AG09319 (cell line): ENCODE measurements around the gene NHS.

Source experiments
- DNase-seq: peaks from one replicate; pipeline ENCODE4 v3.0.0-alpha.2; 2010; ENCODE audit warnings: low read depth; ENCODE audit errors: extremely low read depth
- TF ChIP-seq, protein P1 (sequence below): IDR thresholded peaks from 2 replicates; pipeline ENCODE4 v1.5.1; 2011; ENCODE audit warnings: low read depth, mild to moderate bottlenecking, inconsistent platforms, low read length, moderate library complexity

The NHS gene

GRCh38 chrX:17655211-17656034 lies 280.4 kb downstream of the NHS start:
- no peak for DNase-seq
- TF ChIP-seq, protein P1, sequence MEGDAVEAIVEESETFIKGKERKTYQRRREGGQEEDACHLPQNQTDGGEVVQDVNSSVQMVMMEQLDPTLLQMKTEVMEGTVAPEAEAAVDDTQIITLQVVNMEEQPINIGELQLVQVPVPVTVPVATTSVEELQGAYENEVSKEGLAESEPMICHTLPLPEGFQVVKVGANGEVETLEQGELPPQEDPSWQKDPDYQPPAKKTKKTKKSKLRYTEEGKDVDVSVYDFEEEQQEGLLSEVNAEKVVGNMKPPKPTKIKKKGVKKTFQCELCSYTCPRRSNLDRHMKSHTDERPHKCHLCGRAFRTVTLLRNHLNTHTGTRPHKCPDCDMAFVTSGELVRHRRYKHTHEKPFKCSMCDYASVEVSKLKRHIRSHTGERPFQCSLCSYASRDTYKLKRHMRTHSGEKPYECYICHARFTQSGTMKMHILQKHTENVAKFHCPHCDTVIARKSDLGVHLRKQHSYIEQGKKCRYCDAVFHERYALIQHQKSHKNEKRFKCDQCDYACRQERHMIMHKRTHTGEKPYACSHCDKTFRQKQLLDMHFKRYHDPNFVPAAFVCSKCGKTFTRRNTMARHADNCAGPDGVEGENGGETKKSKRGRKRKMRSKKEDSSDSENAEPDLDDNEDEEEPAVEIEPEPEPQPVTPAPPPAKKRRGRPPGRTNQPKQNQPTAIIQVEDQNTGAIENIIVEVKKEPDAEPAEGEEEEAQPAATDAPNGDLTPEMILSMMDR = no peak; the same call in 1 of the 2 replicates

DNA sequence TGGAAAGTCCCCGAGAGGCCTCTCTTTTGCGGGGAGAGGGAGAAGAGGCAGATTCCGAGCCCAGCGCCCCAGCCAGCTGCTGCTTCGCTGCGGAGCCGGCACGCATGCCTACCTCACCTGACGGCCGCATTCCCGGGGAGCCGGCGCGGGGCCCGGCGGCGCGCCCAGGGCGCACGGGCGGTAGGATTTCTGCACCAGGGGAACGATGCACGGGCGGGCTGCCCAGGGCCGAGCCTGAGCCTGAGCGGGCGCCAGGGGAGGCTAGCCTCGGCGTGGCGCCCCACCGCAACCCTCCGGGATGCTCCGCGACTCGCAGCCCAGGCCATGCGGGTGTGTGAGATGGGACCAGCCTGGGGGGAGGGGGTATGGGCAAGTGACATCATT lies 281.0 kb downstream of the NHS start:
- DNase-seq = no peak
- TF ChIP-seq, protein P1 = no peak

DNA sequence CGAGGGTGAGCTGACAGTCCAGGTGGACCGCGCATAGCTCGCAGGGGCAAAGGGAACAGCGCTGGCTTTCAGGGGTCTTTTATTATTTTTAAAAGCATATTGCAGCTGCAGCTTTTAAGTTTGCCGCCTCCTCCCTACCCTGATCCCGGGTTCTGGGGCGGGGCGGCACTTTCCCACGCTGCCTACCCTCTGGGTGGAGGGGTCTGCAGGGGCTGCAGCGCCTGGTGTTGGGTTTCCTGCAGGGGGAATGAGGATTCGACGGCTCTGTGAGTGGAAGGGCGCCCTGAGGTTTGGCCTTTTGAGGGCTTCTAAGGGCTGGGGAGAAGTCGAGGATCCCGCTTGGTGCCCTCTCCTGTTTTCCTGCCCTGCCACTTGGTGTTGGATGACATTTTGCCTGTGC lies 281.6 kb downstream of the NHS start:
- no peak for DNase-seq
- TF ChIP-seq, protein P1 = no peak

DNA sequence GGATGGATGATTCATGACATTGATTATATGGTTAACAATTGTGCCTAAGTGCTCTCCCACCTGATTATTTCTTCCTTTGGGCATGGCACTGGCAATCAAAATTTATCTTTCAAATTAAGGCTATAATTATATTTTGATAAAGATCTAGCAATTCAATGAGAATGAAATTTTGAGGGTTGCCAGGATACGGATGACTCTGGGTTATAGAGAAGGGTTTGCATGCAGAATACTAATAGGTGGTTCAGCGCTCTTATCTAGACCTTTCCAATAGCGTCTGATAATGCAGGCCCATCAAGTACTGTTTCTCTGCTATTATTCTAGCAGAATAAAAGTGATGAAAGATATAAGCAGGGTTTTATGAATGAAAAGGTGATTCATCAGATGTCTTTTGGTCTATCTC lies 287.4 kb downstream of the NHS start:
- TF ChIP-seq, protein P1 = no peak

GRCh38 chrX:17668929-17669328 lies 293.9 kb downstream of the NHS start:
- DNase-seq = no peak
- TF ChIP-seq, protein P1 = no peak

More for the DNA sequence above, 287.4 kb downstream of the NHS start:
- DNase-seq = no peak

- DNase-seq = no peak
- TF ChIP-seq, protein P1 = no peak
Measured at GRCh38 chrX:17669458-17669857, 294.5 kb downstream of the NHS start.

GRCh38 chrX:17669891-17670290 lies 294.9 kb downstream of the NHS start:
- DNase-seq = no peak
- TF ChIP-seq, protein P1 = no peak
